ENCODE measurements around the gene BICC1. TPM values are rescaled to one million over a fixed set of nuclear protein-coding genes. Genes with fewer than 3 reads are reported as not detected.

The BICC1 gene
- total RNA-seq, 1 donor from 2014 or later: 0.41 TPM

- no peak overlapping the region for H3K9ac ChIP-seq
- Mint-ChIP-seq H3K4me1 (no peaks in the 10 kb centered on the region), H3K4me3 (no peak overlapping the region), H3K27ac (no peak overlapping the region), H3K36me3 (peaks cover 5% of the 10 kb centered on the region), H3K9me3 (peaks cover 14% of the 10 kb centered on the region), H3K27me3 (ENCODE audit: insufficient read depth, low read depth) (no peaks in the 10 kb centered on the region)
- no peaks in the 10 kb centered on the region for H3K36me3 ChIP-seq
- no peaks in the 10 kb centered on the region for H3F3A ChIP-seq (ENCODE audit: low read depth)
- H3K9me3 ChIP-seq (ENCODE audit: low read depth): no peaks in the 10 kb centered on the region
- no peak overlapping the region for H3K4me2 ChIP-seq
- no peaks in the 10 kb centered on the region for H3K4me1 ChIP-seq
- no peaks in the 10 kb centered on the region for H4K20me1 ChIP-seq (ENCODE audit: low read depth)
- no peaks in the 10 kb centered on the region for H3K27me3 ChIP-seq
- H3K79me2 ChIP-seq (ENCODE audit: low read depth): no peaks in the 10 kb centered on the region
- H3K27ac ChIP-seq: no peak overlapping the region
- DNase-seq (ENCODE audit: low spot score): no peak
- no peak overlapping the region for H2AFZ ChIP-seq (replicated peaks)
- TF ChIP-seq CTCF (IDR thresholded peaks at IDR 0.05) (no peak), EZH2 (IDR thresholded peaks at IDR 0.05) (no peak), EZH2phosphoT487 (IDR thresholded peaks at IDR 0.05) (no peak)
- H3K4me3 ChIP-seq: no peak overlapping the region
These were observed 41.6 kb downstream of the BICC1 start for GRCh38 chr10:58554316-58554715.

GRCh38 chr10:58555170-58555929, 42.7 kb downstream of the BICC1 start:
- H3K27me3 Mint-ChIP-seq (ENCODE audit: insufficient read depth, low read depth): no peaks in the 10 kb centered on the region
- H3K4me3 Mint-ChIP-seq: no peak overlapping the region
- TF ChIP-seq CTCF (IDR thresholded peaks at IDR 0.05) (no peak), EZH2phosphoT487 (IDR thresholded peaks at IDR 0.05) (no peak), EZH2 (IDR thresholded peaks at IDR 0.05) (no peak)
- Histone ChIP-seq H3K36me3 (no peaks in the 10 kb centered on the region), H3K79me2 (ENCODE audit: low read depth) (no peaks in the 10 kb centered on the region), H3K9me3 (ENCODE audit: low read depth) (no peaks in the 10 kb centered on the region), H3K4me2 (no peak overlapping the region), H3K27me3 (no peaks in the 10 kb centered on the region), H3K4me3 (no peak overlapping the region), H3K9ac (no peak overlapping the region), H3F3A (ENCODE audit: low read depth) (no peaks in the 10 kb centered on the region), H3K27ac (no peak overlapping the region), H4K20me1 (ENCODE audit: low read depth) (no peaks in the 10 kb centered on the region), H2AFZ (replicated peaks) (no peak overlapping the region), H3K4me1 (no peaks in the 10 kb centered on the region)
- no peak overlapping the region for H3K27ac Mint-ChIP-seq
- H3K36me3 Mint-ChIP-seq: peaks cover 5% of the 10 kb centered on the region
- DNase-seq (ENCODE audit: low spot score): no peak
- H3K9me3 Mint-ChIP-seq: peaks cover 17% of the 10 kb centered on the region
- H3K4me1 Mint-ChIP-seq: no peaks in the 10 kb centered on the region

- H3K4me1 Mint-ChIP-seq: no peaks in the 10 kb centered on the region
These were observed 43.2 kb downstream of the BICC1 start for GRCh38 chr10:58555930-58556311.

More at GRCh38 chr10:58555930-58556311, 43.2 kb downstream of the BICC1 start:
- Histone ChIP-seq H3K4me3 (no peak overlapping the region), H4K20me1 (ENCODE audit: low read depth) (no peaks in the 10 kb centered on the region), H3F3A (ENCODE audit: low read depth) (no peaks in the 10 kb centered on the region), H3K27ac (no peak overlapping the region), H3K4me1 (no peaks in the 10 kb centered on the region), H3K9ac (no peak overlapping the region), H2AFZ (replicated peaks) (no peak overlapping the region), H3K4me2 (no peak overlapping the region), H3K79me2 (ENCODE audit: low read depth) (no peaks in the 10 kb centered on the region), H3K36me3 (no peaks in the 10 kb centered on the region), H3K9me3 (ENCODE audit: low read depth) (no peaks in the 10 kb centered on the region), H3K27me3 (no peaks in the 10 kb centered on the region)
- Mint-ChIP-seq H3K9me3 (peaks cover 18% of the 10 kb centered on the region), H3K27ac (no peak overlapping the region), H3K27me3 (ENCODE audit: insufficient read depth, low read depth) (no peaks in the 10 kb centered on the region), H3K36me3 (peaks cover 5% of the 10 kb centered on the region), H3K4me3 (no peak overlapping the region)
- DNase-seq (ENCODE audit: low spot score): no peak
- TF ChIP-seq EZH2phosphoT487 (IDR thresholded peaks at IDR 0.05): no peak
- TF ChIP-seq CTCF (IDR thresholded peaks at IDR 0.05): no peak
- TF ChIP-seq EZH2 (IDR thresholded peaks at IDR 0.05): no peak
